Small intestine (tissue), 7 donors: ENCODE data around the gene MAPKAPK3. TPM values are rescaled to one million over a fixed set of nuclear protein-coding genes. Genes with fewer than 3 reads are reported as not detected.
A peak's percentile ranks its signal among the peaks of the same experiment; 100 is the strongest.

ENCODE experiments used
- DNase-seq, 2 donors: peaks; one replicate each; pipeline versions ENCODE4 v3.0.0 to v3.0.0-alpha.2; 2013
- FAIRE-seq: peaks from 2 replicates; lab custom pipeline; 2012; peaks lifted over from hg19 to GRCh38; lab: Jason Lieb, UNC
- H3K27ac ChIP-seq, 3 donors: one replicate each; pipeline ENCODE4 v1.5.1; 2013; ENCODE audit warnings: low read length in 2 of 3, mild to moderate bottlenecking in 2 of 3, control low read depth in 1 of 3, inconsistent platforms in 1 of 3, low read depth in 1 of 3, moderate library complexity in 1 of 3
- H3K27me3 ChIP-seq, 3 donors: one replicate each; pipeline ENCODE4 v1.6.1; 2013; ENCODE audit warnings: low read length in 3 of 3, inconsistent platforms in 1 of 3; ENCODE audit not compliant: control insufficient read depth in 3 of 3, insufficient read depth in 3 of 3
- H3K36me3 ChIP-seq, 3 donors: one replicate each; pipeline ENCODE4 v1.6.1; 2013; ENCODE audit warnings: low read length in 3 of 3, inconsistent platforms in 1 of 3, low read depth in 1 of 3, mild to moderate bottlenecking in 1 of 3, moderate library complexity in 1 of 3; ENCODE audit not compliant: control insufficient read depth in 3 of 3, insufficient read depth in 2 of 3
- H3K4me1 ChIP-seq, 3 donors: one replicate each; pipeline ENCODE4 v1.6.1; 2013; ENCODE audit warnings: low read length in 2 of 3, inconsistent platforms in 1 of 3, low read depth in 1 of 3, mild to moderate bottlenecking in 1 of 3, moderate library complexity in 1 of 3; ENCODE audit not compliant: control insufficient read depth in 3 of 3, insufficient read depth in 2 of 3
- H3K4me3 ChIP-seq, 3 donors: one replicate each; pipeline ENCODE4 v1.5.1; 2013; ENCODE audit warnings: low read length in 3 of 3, control low read depth in 1 of 3, inconsistent platforms in 1 of 3, low read depth in 1 of 3, mild to moderate bottlenecking in 1 of 3, moderate library complexity in 1 of 3
- H3K9me3 ChIP-seq, 2 donors: one replicate each; pipeline ENCODE4 v1.6.1; 2013; ENCODE audit warnings: low read depth in 1 of 2, low read length in 1 of 2; ENCODE audit not compliant: control insufficient read depth in 2 of 2, insufficient read depth in 1 of 2
- whole genome bisulfite sequencing, 3 donors: extraction: QIAGEN DNeasy Blood & Tissue Kit; methylation state at CpG; one replicate each; pipeline ENCODE4 v1.1.7; 2013; 5-methylcytosine and 5-hydroxymethylcytosine counted together
- polyA plus RNA-seq, 4 donors: library from polyadenylated mRNA; stranded (reverse) in 3 of 4; unstranded in 1 of 4; fragments of 200-250 nt in 3 of 4; fragments of 120-200 nt in 1 of 4; gene quantifications; one replicate each; pipeline versions ENCODE4 v1.2.1 to v1.2.3, GENCODE V29; 2013
- donor health status: healthy with polysubstance abuse.
- donor health status: control.
- donor health status: control.
- donor health status: Bipolar disorder and iron deficiency.
- donor health status: healthy.

MAPKAPK3 gene
- polyA plus RNA-seq, 4 donors: 28.2 to 83.4 (median 31.5) TPM

- WGBS, 3 donors: 81 to 82% (median 82%) methylated on average over 6 of the region's 6 CpGs
- Histone ChIP-seq H3K9me3 (no peaks in the 10 kb centered on the region), H3K4me1 (peaks cover 0 to 14% (median 0%) of the 10 kb centered on the region in 3 donors), H3K4me3 (no peak overlapping the region), H3K27ac (peak overlapping the region in 2 of 3 donors; percentile 12 to 50), H3K36me3 (peaks cover 0 to 63% (median 0%) of the 10 kb centered on the region in 3 donors), H3K27me3 (no peaks in the 10 kb centered on the region)
- FAIRE-seq (no peak), DNase-seq (no peak)
Measured at GRCh38 chr3:50583897-50584296, 33.1 kb upstream of the MAPKAPK3 start.

- Histone ChIP-seq H3K9me3 (no peaks in the 10 kb centered on the region), H3K27me3 (no peaks in the 10 kb centered on the region), H3K4me3 (no peak overlapping the region), H3K27ac (peak overlapping the region in 2 of 3 donors; percentile 12 to 45), H3K4me1 (peaks cover 0 to 19% (median 0%) of the 10 kb centered on the region in 3 donors), H3K36me3 (peaks cover 0 to 58% (median 0%) of the 10 kb centered on the region in 3 donors)
- DNase-seq (no peak), FAIRE-seq (no peak)
- WGBS, 3 donors: 72 to 87% (median 83%) methylated on average over 2 of the region's 2 CpGs
Measured at GRCh38 chr3:50584391-50584790, 32.6 kb upstream of the MAPKAPK3 start.

- Histone ChIP-seq H3K27me3 (no peaks in the 10 kb centered on the region), H3K4me3 (no peak overlapping the region), H3K27ac (no peak overlapping the region), H3K36me3 (peaks cover 0 to 41% (median 0%) of the 10 kb centered on the region in 3 donors), H3K4me1 (peaks cover 0 to 21% (median 3%) of the 10 kb centered on the region in 3 donors), H3K9me3 (no peaks in the 10 kb centered on the region)
- no peak for DNase-seq
- 81 to 93% (median 88%) methylated on average over 6 of the region's 6 CpGs for WGBS, 3 donors
- FAIRE-seq: no peak
Measured at GRCh38 chr3:50585919-50586762, 30.8 kb upstream of the MAPKAPK3 start.

- Histone ChIP-seq H3K27me3 (no peaks in the 10 kb centered on the region), H3K27ac (no peak overlapping the region), H3K4me1 (peaks cover 0 to 21% (median 3%) of the 10 kb centered on the region in 3 donors), H3K9me3 (no peaks in the 10 kb centered on the region), H3K4me3 (no peak overlapping the region), H3K36me3 (peaks cover 0 to 35% (median 0%) of the 10 kb centered on the region in 3 donors)
- FAIRE-seq (no peak), DNase-seq (no peak)
- 53 to 71% (median 66%) methylated on average over 3 of the region's 3 CpGs for WGBS, 3 donors
Measured at GRCh38 chr3:50586763-50587070, 30.2 kb upstream of the MAPKAPK3 start.

GRCh38 chr3:50587373-50587772 is 29.6 kb upstream of the MAPKAPK3 start:
- peaks cover 0 to 28% (median 0%) of the 10 kb centered on the region in 3 donors for H3K36me3 ChIP-seq
- H3K4me3 ChIP-seq: no peak overlapping the region
- no peak for FAIRE-seq
- H3K27me3 ChIP-seq: no peaks in the 10 kb centered on the region
- WGBS, 3 donors: 91 to 96% (median 93%) methylated on average over 6 of the region's 6 CpGs
- H3K27ac ChIP-seq: no peak overlapping the region
- DNase-seq: no peak
- H3K9me3 ChIP-seq: no peaks in the 10 kb centered on the region
- peaks cover 0 to 21% (median 3%) of the 10 kb centered on the region in 3 donors for H3K4me1 ChIP-seq

GRCh38 chr3:50587806-50588758 is 28.9 kb upstream of the MAPKAPK3 start:
- 31 to 52% (median 43%) methylated on average over 17 of the region's 17 CpGs for WGBS, 3 donors
- DNase-seq (peak in 1 of 2 donors; percentile 59), FAIRE-seq (no peak)

GRCh38 chr3:50588759-50589433 is 28.1 kb upstream of the MAPKAPK3 start:
- H3K9me3 ChIP-seq: no peaks in the 10 kb centered on the region
- peaks cover 0 to 15% (median 0%) of the 10 kb centered on the region in 3 donors for H3K36me3 ChIP-seq
- no peak overlapping the region for H3K4me3 ChIP-seq
- DNase-seq (no peak), FAIRE-seq (no peak)
- peaks cover 0 to 32% (median 3%) of the 10 kb centered on the region in 3 donors for H3K4me1 ChIP-seq
- no peaks in the 10 kb centered on the region for H3K27me3 ChIP-seq
- no peak overlapping the region for H3K27ac ChIP-seq
- WGBS, 3 donors: 76 to 85% (median 84%) methylated on average over 4 of the region's 4 CpGs

More at GRCh38 chr3:50587806-50588758, 28.9 kb upstream of the MAPKAPK3 start:
- H3K9me3 ChIP-seq: no peaks in the 10 kb centered on the region
- H3K27ac ChIP-seq: no peak overlapping the region
- peaks cover 0 to 28% (median 3%) of the 10 kb centered on the region in 3 donors for H3K4me1 ChIP-seq
- peaks cover 0 to 23% (median 0%) of the 10 kb centered on the region in 3 donors for H3K36me3 ChIP-seq
- H3K27me3 ChIP-seq: no peaks in the 10 kb centered on the region
- no peak overlapping the region for H3K4me3 ChIP-seq
